ENCODE data around the gene DDX41.

DDX41 gene

DNA sequence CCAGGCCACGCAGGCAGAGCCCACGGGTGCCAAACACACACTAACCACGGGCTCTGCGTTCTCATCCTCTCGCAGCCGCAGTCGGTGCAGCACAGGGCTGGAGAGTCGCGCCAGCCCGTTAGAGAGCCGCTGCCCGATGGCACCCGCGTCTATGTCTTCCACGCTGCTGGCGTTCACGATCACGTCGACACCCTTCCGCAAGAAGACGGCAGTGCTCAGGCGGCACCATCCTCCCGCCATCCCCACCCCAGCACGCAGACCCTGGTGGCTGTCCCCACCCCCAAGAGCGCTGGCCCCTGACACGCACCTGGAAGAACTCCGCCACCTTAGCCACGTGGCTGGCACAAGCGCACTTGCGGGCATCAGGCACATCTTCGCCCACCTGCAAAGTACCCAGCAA is 49.3 kb downstream of the DDX41 start:
- DNase-seq: no peak

DNA sequence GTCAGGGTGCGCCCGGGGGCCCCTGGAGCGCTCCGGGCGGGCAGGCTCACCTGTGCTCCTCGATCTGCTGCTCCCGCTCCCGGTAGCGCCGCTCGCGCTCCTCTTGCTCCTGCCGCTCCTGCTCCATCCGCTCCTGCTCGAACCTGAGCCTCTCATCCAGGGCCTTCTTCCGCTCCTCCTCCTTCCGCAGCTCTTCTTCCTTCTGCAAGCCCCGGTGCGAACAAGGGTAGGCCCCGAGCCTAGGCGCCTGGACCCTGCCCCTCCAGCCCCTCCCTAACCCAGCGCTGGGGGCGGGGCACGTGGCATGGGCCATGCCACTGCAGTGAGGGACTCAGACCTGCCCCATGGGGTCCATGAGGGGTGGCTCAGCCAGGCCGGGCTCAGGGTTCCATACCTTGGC is 49.9 kb downstream of the DDX41 start:
- DNase-seq: no peak

DNA sequence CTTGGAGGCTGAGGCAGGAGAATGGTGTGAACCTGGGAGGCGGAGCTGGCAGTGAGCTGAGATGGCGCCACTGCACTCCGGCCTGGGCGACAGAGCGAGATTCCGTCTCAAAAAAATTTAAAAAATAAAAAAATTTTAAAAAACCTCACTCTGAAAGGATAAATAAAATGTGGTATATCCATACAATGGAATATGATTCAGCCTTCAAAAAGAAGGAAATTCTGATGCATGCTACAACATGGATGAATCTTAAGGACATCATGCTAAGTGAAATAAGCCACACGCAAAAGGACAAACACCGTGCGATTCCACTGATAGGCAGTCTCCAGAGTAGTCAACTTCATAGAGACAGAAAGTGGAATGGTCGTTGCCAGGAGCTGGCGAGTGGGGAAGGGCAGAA is 51.7 kb downstream of the DDX41 start:
- DNase-seq: no peak

- no peak for DNase-seq
Measured at GRCh38 chr5:177462021-177462670, 54.6 kb downstream of the DDX41 start.
